OCI-LY7 (cell line): ENCODE results near the gene APPL2. TPM values are rescaled to one million over a fixed set of nuclear protein-coding genes. Genes with fewer than 3 reads are reported as not detected.

Experiments used
- BruUV-seq: library from RNA; stranded (reverse); fragments of 400-500 nt; replicated peaks from 2 replicates; lab custom pipeline; 2021; lab: Mats Ljungman, UMichigan
- CTCF ChIA-PET: fragments of 300-600 bp; sonication (Branson Sonifier 250); formaldehyde crosslinking; loops from one replicate; lab custom pipeline; 2022; ENCODE audit warnings: antibody characterized with exemption; ENCODE audit not compliant: unreplicated experiment; lab: Charles Lee
- POLR2A ChIA-PET: fragments of 300-600 bp; sonication (Branson Sonifier 250); formaldehyde crosslinking; loops from one replicate; lab custom pipeline; 2022; ENCODE audit warnings: antibody characterized with exemption; lab: Charles Lee
- DNase-seq: peaks from one replicate; pipeline ENCODE4 v3.0.0-alpha.2; 2015; ENCODE audit warnings: low spot score
- H2AFZ ChIP-seq: fragments of 200-600 bp; sonication (generic), shearing (Covaris generic); 2 replicates; pipeline ENCODE4 v1.6.1; 2014; ENCODE audit warnings: mild to moderate bottlenecking, antibody characterized with exemption, low read length, moderate library complexity
- H3K27ac ChIP-seq: fragments of 200-600 bp; sonication (generic); 2 replicates; pipeline ENCODE4 v1.5.1; 2014; ENCODE audit warnings: mixed run types, low read depth, mild to moderate bottlenecking, moderate library complexity, low read length, inconsistent platforms; ENCODE audit not compliant: poor library complexity, severe bottlenecking
- H3K36me3 ChIP-seq: fragments of 200-600 bp; sonication (generic); 2 replicates; pipeline ENCODE4 v1.6.1; 2014; ENCODE audit warnings: mild to moderate bottlenecking, antibody characterized with exemption, low read length, moderate library complexity, mixed read lengths; ENCODE audit not compliant: insufficient read depth
- H3K4me1 ChIP-seq: fragments of 200-600 bp; sonication (generic); 2 replicates; pipeline ENCODE4 v1.5.1; 2014; ENCODE audit warnings: mild to moderate bottlenecking, low read length; ENCODE audit not compliant: insufficient read depth, poor library complexity, severe bottlenecking
- H3K4me2 ChIP-seq: fragments of 200-600 bp; sonication (generic); 2 replicates; pipeline ENCODE4 v1.6.1; 2014; ENCODE audit warnings: mild to moderate bottlenecking, low read length
- H3K4me3 ChIP-seq: fragments of 200-600 bp; sonication (generic); 2 replicates; pipeline ENCODE4 v1.5.1; 2014; ENCODE audit warnings: mild to moderate bottlenecking, low read depth, low read length; ENCODE audit not compliant: poor library complexity, severe bottlenecking
- H3K79me2 ChIP-seq: fragments of 200-600 bp; sonication (generic); 2 replicates; pipeline ENCODE4 v1.6.1; 2016; ENCODE audit warnings: low read depth, mild to moderate bottlenecking, low read length, moderate library complexity, mixed read lengths; ENCODE audit not compliant: insufficient read depth
- H3K9me2 ChIP-seq: fragments of 200-600 bp; sonication (generic); 2 replicates; pipeline ENCODE4 v1.6.1; 2016; ENCODE audit warnings: mild to moderate bottlenecking, low read length, mixed read lengths; ENCODE audit not compliant: insufficient read depth
- H3K9me3 ChIP-seq: fragments of 200-600 bp; sonication (generic); 2 replicates; pipeline ENCODE4 v1.6.1; 2014; ENCODE audit warnings: mild to moderate bottlenecking, mixed run types, low read length, mixed read lengths
- H4K20me1 ChIP-seq: fragments of 200-600 bp; sonication (generic); 2 replicates; pipeline ENCODE4 v1.6.1; 2014; ENCODE audit warnings: mild to moderate bottlenecking, antibody characterized with exemption, low read length, moderate library complexity, mixed read lengths; ENCODE audit not compliant: insufficient read depth
- EZH2phosphoT487 ChIP-seq: fragments of 200-600 bp; sonication (generic); IDR thresholded peaks from 2 replicates; pipeline ENCODE4 v1.6.1; 2018; ENCODE audit warnings: low read depth, borderline replicate concordance, mild to moderate bottlenecking, mixed run types, antibody characterized with exemption, low read length, moderate library complexity, mixed read lengths
- intact Hi-C: fragments of 100-400 bp; cut with micrococcal nuclease; formaldehyde crosslinking; loops from one replicate; pipeline ENCODE4 v1.10.0; 2022; ENCODE audit not compliant: unreplicated experiment
- total RNA-seq, 2 experiments: library from RNA; depleted of rRNA in 1 of 2; stranded (reverse); fragments of >200 nt in 1 of 2; shearing (Covaris generic) in 1 of 2; gene quantifications; 2 replicates each; pipeline ENCODE4 v1.2.3, GENCODE V29; 2014 to 2022
- TF ChIP-seq, protein P1 (sequence below): fragments of 200-600 bp; sonication (generic); conservative IDR thresholded peaks from 2 replicates; pipeline ENCODE4 v1.5.1; 2014; ENCODE audit warnings: mild to moderate bottlenecking, antibody characterized with exemption, low read length, moderate library complexity, mixed read lengths

The APPL2 gene
- total RNA-seq, 2 experiments from 2014 or later: 18.8 to 29.1 TPM

DNA sequence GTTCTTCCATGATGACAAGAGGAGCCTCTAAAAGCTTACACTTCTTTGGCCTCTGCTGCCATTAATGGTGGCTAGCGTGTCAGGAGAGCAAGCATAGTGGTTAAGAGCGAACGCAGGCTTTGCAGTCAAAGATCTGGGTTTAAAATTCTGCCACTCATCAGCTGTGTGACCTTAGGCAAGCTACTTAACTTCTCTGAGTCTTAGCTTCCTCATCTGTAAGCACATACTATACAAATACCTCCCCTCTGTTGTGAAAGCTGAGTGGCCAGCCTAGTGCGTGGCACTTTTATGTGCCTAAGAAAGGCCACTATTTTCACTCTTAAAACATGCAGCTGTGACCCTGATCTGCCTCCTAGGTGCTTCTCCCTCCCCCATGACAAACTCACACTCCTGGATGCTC lies 11.6 kb downstream of the APPL2 start:
- H3K9me2 ChIP-seq: no peaks in the 10 kb centered on the region
- H3K27ac ChIP-seq: no peak overlapping the region
- BruUV-seq: no TSS peak
- TF ChIP-seq, protein P1, sequence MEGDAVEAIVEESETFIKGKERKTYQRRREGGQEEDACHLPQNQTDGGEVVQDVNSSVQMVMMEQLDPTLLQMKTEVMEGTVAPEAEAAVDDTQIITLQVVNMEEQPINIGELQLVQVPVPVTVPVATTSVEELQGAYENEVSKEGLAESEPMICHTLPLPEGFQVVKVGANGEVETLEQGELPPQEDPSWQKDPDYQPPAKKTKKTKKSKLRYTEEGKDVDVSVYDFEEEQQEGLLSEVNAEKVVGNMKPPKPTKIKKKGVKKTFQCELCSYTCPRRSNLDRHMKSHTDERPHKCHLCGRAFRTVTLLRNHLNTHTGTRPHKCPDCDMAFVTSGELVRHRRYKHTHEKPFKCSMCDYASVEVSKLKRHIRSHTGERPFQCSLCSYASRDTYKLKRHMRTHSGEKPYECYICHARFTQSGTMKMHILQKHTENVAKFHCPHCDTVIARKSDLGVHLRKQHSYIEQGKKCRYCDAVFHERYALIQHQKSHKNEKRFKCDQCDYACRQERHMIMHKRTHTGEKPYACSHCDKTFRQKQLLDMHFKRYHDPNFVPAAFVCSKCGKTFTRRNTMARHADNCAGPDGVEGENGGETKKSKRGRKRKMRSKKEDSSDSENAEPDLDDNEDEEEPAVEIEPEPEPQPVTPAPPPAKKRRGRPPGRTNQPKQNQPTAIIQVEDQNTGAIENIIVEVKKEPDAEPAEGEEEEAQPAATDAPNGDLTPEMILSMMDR: no peak
- TF ChIP-seq EZH2phosphoT487: no peak
- no peaks in the 10 kb centered on the region for H3K9me3 ChIP-seq
- H3K36me3 ChIP-seq: peaks cover 23% of the 10 kb centered on the region
- POLR2A ChIA-PET: interaction anchor here (0.6 to 1.7 kb wide), 2 partner anchors 24 to 115 kb away, joined by 3 read pairs; no protein-coding TSS in a partner anchor
- H2AFZ ChIP-seq: no peak overlapping the region
- no peaks in the 10 kb centered on the region for H3K79me2 ChIP-seq
- H3K4me2 ChIP-seq: no peak overlapping the region
- H3K4me3 ChIP-seq: no peak overlapping the region
- no peak for DNase-seq
- CTCF ChIA-PET: no interaction called here
- intact Hi-C loops: no loop called here
- H3K4me1 ChIP-seq: no peaks in the 10 kb centered on the region
- no peaks in the 10 kb centered on the region for H4K20me1 ChIP-seq

DNA sequence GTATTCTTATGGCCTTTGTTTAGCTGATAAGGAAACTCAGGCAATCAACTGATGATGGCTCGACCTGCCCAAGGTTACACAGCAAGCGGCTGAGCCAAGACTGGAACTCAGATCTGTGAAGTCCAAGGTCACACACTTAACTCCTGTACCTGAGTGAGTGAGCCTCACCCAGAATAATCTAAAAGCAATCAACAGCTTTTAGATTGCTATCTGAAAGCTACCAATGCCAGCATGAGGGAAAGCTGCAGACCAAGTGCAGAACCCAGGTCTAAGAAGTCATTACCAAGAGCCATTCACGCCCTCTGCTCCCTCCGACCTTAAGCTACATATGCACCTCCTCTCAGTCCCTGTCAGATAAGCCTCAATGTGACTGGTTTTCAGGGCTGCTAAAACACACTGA lies 12.1 kb downstream of the APPL2 start:
- no peak for DNase-seq
- H4K20me1 ChIP-seq: no peaks in the 10 kb centered on the region
- no peaks in the 10 kb centered on the region for H3K9me3 ChIP-seq
- CTCF ChIA-PET: no interaction called here
- peaks cover 19% of the 10 kb centered on the region for H3K36me3 ChIP-seq
- POLR2A ChIA-PET: no interaction called here
- no peak overlapping the region for H2AFZ ChIP-seq
- TF ChIP-seq, protein P1: no peak
- TF ChIP-seq EZH2phosphoT487: no peak
- no peaks in the 10 kb centered on the region for H3K4me1 ChIP-seq
- H3K9me2 ChIP-seq: no peaks in the 10 kb centered on the region
- no peaks in the 10 kb centered on the region for H3K79me2 ChIP-seq
- H3K4me2 ChIP-seq: no peak overlapping the region
- BruUV-seq: no TSS peak
- H3K27ac ChIP-seq: no peak overlapping the region
- H3K4me3 ChIP-seq: no peak overlapping the region
- intact Hi-C loops: no loop called here

DNA sequence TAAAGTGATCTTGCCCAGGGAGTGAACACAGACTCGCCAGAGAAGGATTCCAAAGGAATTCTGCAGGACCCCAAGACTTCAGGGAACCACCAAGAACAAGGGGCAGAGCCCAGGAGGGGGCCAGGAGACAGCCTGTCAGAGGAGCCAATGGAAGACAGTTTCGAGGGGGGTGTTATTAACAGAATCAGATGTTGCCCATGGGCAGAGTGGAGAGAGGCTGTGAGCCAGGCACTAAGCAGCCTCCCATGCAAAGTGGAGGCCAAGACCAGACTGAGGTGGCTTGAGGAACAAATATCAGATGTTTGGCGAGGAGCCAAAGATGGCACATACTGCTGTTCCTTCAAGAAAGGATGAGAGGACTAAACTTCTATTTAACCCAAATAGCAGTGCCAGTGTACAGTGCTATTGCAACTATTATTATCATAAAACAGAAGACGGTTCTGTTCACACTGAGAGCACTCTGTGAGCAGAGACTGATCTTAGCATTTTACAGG lies 12.6 kb downstream of the APPL2 start:
- Histone ChIP-seq H3K27ac (no peak overlapping the region), H3K36me3 (peaks cover 14% of the 10 kb centered on the region), H3K9me2 (no peaks in the 10 kb centered on the region), H3K9me3 (no peaks in the 10 kb centered on the region), H2AFZ (no peak overlapping the region), H4K20me1 (no peaks in the 10 kb centered on the region), H3K4me2 (no peak overlapping the region), H3K4me3 (no peak overlapping the region), H3K4me1 (no peaks in the 10 kb centered on the region), H3K79me2 (no peaks in the 10 kb centered on the region)
- intact Hi-C loops: no loop called here
- POLR2A ChIA-PET: no interaction called here
- no TSS peak for BruUV-seq
- TF ChIP-seq, protein P1: no peak
- TF ChIP-seq EZH2phosphoT487: no peak
- DNase-seq: no peak
- CTCF ChIA-PET: no interaction called here
